Panc1 (cell line): ENCODE measurements around the gene ACTL7A. TPM values are rescaled to one million over a fixed set of nuclear protein-coding genes. Genes with fewer than 3 reads are reported as not detected.

Source experiments
- ATAC-seq: fragments of 200-7000 bp; cut with Tn5 transposase; 2 replicates; pipeline ENCODE4 v1.9.1; 2020; ENCODE audit warnings: mild to moderate bottlenecking, moderate library complexity
- Bru-seq: library from RNA; stranded (reverse); fragments of 400-500 nt; gene quantifications from one replicate; lab custom pipeline; 2021; lab: Mats Ljungman, UMichigan
- BruChase-seq, 2 experiments: library from RNA; stranded (reverse); fragments of 400-500 nt; gene quantifications; one replicate each; lab custom pipeline; 2021; lab: Mats Ljungman, UMichigan
- BruUV-seq: library from RNA; stranded (reverse); fragments of 400-500 nt; replicated peaks from 2 replicates; lab custom pipeline; 2021; lab: Mats Ljungman, UMichigan
- CTCF ChIA-PET: fragments of 300-600 bp; sonication (Branson Sonifier 250); formaldehyde crosslinking; loops from one replicate; lab custom pipeline; 2022; ENCODE audit warnings: antibody characterized with exemption; lab: Charles Lee
- POLR2A ChIA-PET: fragments of 300-600 bp; sonication (Branson Sonifier 250); formaldehyde crosslinking; loops from one replicate; lab custom pipeline; 2022; ENCODE audit warnings: antibody characterized with exemption; lab: Charles Lee
- DNase-seq: peaks from one replicate; pipeline ENCODE4 v3.0.0-alpha.2; 2010; ENCODE audit warnings: low read depth, low spot score
- H3K27ac ChIP-seq: 2 replicates; pipeline ENCODE4 v1.5.1; 2011; ENCODE audit warnings: mild to moderate bottlenecking, low read length, inconsistent platforms
- H3K27me3 ChIP-seq: fragments of 200-500 bp; sonication (Bioruptor generic); 2 replicates; pipeline ENCODE4 v1.6.0; 2014; ENCODE audit warnings: low read length, inconsistent platforms; ENCODE audit not compliant: control insufficient read depth, insufficient read depth
- H3K36me3 ChIP-seq: fragments of 200-500 bp; sonication (Bioruptor generic); 2 replicates; pipeline ENCODE4 v1.5.1; 2014; ENCODE audit warnings: inconsistent platforms, mild to moderate bottlenecking, low read length, moderate library complexity; ENCODE audit not compliant: control insufficient read depth, insufficient read depth
- H3K4me1 ChIP-seq: 2 replicates; pipeline ENCODE4 v1.5.1; 2011; ENCODE audit warnings: inconsistent platforms, mild to moderate bottlenecking, low read length, moderate library complexity; ENCODE audit not compliant: control insufficient read depth, insufficient read depth
- H3K4me3 ChIP-seq, 2 experiments: 2 replicates each; pipeline ENCODE4 v1.5.1; 2011 to 2012; ENCODE audit warnings: low read depth in 2 of 2, low read length in 2 of 2, mild to moderate bottlenecking in 2 of 2, inconsistent platforms in 1 of 2, moderate library complexity in 1 of 2
- H3K9me3 ChIP-seq: fragments of 200-500 bp; sonication (Bioruptor generic); 2 replicates; pipeline ENCODE4 v1.5.1; 2014; ENCODE audit warnings: low read depth, mild to moderate bottlenecking, inconsistent platforms, low read length, moderate library complexity; ENCODE audit not compliant: control insufficient read depth, insufficient read depth
- POLR2AphosphoS5 ChIP-seq: IDR thresholded peaks from 2 replicates; pipeline ENCODE4 v1.6.1; 2012; ENCODE audit warnings: mild to moderate bottlenecking, low read depth, low read length, moderate library complexity
- REST ChIP-seq, 2 experiments: IDR thresholded peaks; 2 replicates each; pipeline ENCODE4 v1.6.1; 2011 to 2012; ENCODE audit warnings: low read depth in 2 of 2, control low read depth in 1 of 2, low read length in 1 of 2, mild to moderate bottlenecking in 1 of 2, moderate library complexity in 1 of 2; ENCODE audit not compliant: insufficient read depth in 1 of 2
- SIN3A ChIP-seq: IDR thresholded peaks from 2 replicates; pipeline ENCODE4 v1.6.1; 2012; ENCODE audit warnings: low read depth, mild to moderate bottlenecking, low read length, moderate library complexity, borderline replicate concordance; ENCODE audit not compliant: insufficient read depth
- TCF7L2 ChIP-seq: IDR thresholded peaks from 2 replicates; pipeline ENCODE4 v1.6.1; 2011; ENCODE audit warnings: mild to moderate bottlenecking, low read depth, low read length, inconsistent platforms
- in situ Hi-C: cut with HindIII; loops from 2 replicates; pipeline ENCODE4 v1.10.0; 2016; ENCODE audit warnings: low sequenced_read_pairs, low pct_unique_long_range_greater_than_20kb
- intact Hi-C: fragments of 100-400 bp; cut with micrococcal nuclease; formaldehyde crosslinking; loops from one replicate; pipeline ENCODE4 v1.10.0; 2022; ENCODE audit not compliant: unreplicated experiment
- long read RNA-seq: library from polyadenylated mRNA; unstranded; transcript quantifications from one replicate; pipeline ENCODE4 v2.0.0, GENCODE V29; 2021; ENCODE audit not compliant: unreplicated experiment
- polyA plus RNA-seq: library from polyadenylated mRNA; unstranded; fragments of >200 nt; gene quantifications from one replicate; pipeline ENCODE4 v1.2.1, GENCODE V29; 2012; ENCODE audit warnings: missing spikeins; ENCODE audit not compliant: insufficient read length
- total RNA-seq: library from RNA; stranded (reverse); gene quantifications from one replicate; pipeline ENCODE4 v1.2.1, GENCODE V29; 2021; ENCODE audit not compliant: unreplicated experiment
- TF ChIP-seq, protein P1 (sequence below): fragments of 450-650 bp; IDR thresholded peaks from 2 replicates; pipeline ENCODE4 v1.5.1; 2017; ENCODE audit warnings: mild to moderate bottlenecking

Gene ACTL7A, protein sequence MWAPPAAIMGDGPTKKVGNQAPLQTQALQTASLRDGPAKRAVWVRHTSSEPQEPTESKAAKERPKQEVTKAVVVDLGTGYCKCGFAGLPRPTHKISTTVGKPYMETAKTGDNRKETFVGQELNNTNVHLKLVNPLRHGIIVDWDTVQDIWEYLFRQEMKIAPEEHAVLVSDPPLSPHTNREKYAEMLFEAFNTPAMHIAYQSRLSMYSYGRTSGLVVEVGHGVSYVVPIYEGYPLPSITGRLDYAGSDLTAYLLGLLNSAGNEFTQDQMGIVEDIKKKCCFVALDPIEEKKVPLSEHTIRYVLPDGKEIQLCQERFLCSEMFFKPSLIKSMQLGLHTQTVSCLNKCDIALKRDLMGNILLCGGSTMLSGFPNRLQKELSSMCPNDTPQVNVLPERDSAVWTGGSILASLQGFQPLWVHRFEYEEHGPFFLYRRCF
- not detected for total RNA-seq
- not detected for polyA plus RNA-seq
- not detected for Bru-seq, nascent RNA
- not detected for BruChase-seq, experiment 1, labeled RNA remaining after a 2-hour chase
- not detected for BruChase-seq, experiment 2, labeled RNA remaining after a 6-hour chase
- long read RNA-seq = 0 reads

- Histone ChIP-seq H3K4me3 (no peak within 1 kb of the TSS), H3K27me3 (no peaks in the 10 kb centered on the region), H3K4me1 (no peaks in the 10 kb centered on the region), H3K27ac (no peak within 1 kb of the TSS), H3K36me3 (no peaks in the 10 kb centered on the region), H3K9me3 (no peaks in the 10 kb centered on the region)
- no peak for DNase-seq
- ChIA-PET POLR2A (no interaction called here), CTCF (no interaction called here)
- in situ Hi-C loops (no loop called here), intact Hi-C loops (no loop called here)
- BruUV-seq = no TSS peak
- ATAC-seq = no peak
- TF ChIP-seq, protein P1, sequence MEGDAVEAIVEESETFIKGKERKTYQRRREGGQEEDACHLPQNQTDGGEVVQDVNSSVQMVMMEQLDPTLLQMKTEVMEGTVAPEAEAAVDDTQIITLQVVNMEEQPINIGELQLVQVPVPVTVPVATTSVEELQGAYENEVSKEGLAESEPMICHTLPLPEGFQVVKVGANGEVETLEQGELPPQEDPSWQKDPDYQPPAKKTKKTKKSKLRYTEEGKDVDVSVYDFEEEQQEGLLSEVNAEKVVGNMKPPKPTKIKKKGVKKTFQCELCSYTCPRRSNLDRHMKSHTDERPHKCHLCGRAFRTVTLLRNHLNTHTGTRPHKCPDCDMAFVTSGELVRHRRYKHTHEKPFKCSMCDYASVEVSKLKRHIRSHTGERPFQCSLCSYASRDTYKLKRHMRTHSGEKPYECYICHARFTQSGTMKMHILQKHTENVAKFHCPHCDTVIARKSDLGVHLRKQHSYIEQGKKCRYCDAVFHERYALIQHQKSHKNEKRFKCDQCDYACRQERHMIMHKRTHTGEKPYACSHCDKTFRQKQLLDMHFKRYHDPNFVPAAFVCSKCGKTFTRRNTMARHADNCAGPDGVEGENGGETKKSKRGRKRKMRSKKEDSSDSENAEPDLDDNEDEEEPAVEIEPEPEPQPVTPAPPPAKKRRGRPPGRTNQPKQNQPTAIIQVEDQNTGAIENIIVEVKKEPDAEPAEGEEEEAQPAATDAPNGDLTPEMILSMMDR = no peak
- TF ChIP-seq TCF7L2 (no peak), POLR2AphosphoS5 (no peak), SIN3A (no peak), REST (IDR thresholded peaks at IDR 0.05; ENCODE audit: insufficient read depth in 1 of 2, low read depth in 2 of 2, low read length in 1 of 2) (no peak)
Observed at GRCh38 chr9:108861997-108862396, at the start of gene ACTL7A. TSS of gene ACTL7A (plus strand) at chr9:108862266. CDS start at chr9:108862323, 57 bp downstream.

DNA sequence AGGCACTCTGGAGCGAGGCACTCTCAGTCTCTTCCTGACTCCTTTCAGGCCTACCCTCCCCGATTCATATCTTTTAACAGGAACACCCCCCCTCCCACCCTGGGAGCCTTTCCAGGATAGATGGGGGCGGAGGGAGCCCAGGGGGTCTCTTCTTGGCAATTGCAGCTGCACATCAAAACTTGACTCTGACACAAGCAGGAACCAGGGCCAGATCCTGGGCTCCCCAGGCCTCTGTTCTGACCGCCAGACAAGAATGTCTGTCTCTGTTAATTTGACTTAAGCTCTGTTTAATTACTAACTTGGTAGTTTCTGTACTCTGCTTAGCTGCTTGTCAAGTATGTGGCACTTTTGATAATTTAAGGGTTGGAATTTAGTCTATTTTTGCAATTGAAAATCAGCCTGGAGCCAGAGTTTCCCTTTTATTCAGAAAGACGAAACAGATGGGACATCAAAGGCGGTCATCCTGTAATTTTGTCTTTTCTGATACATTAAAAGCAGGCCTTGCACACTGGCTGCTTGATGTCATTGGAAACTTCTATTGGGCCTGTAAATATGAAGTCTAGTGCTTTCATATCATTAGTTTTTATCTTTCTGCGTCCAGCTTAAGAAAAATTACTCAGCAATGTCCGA lies 49.6 kb upstream of the ACTL7A start:
- H3K9me3 ChIP-seq = no peaks in the 10 kb centered on the region
- no peaks in the 10 kb centered on the region; the same call in 1 of the 2 replicates for H3K27me3 ChIP-seq
- no peak overlapping the region for H3K27ac ChIP-seq
- TF ChIP-seq POLR2AphosphoS5 = no peak
- TF ChIP-seq REST (IDR thresholded peaks at IDR 0.05; ENCODE audit: insufficient read depth in 1 of 2, low read depth in 2 of 2, low read length in 1 of 2) = no peak
- no peak for TF ChIP-seq SIN3A
- TF ChIP-seq, protein P1 = no peak
- no peak for TF ChIP-seq TCF7L2
- no peaks in the 10 kb centered on the region for H3K36me3 ChIP-seq
- POLR2A ChIA-PET = no interaction called here
- intact Hi-C loops (no loop called here), in situ Hi-C loops (no loop called here)
- ATAC-seq (no peak), DNase-seq (no peak)
- no peak overlapping the region for H3K4me3 ChIP-seq
- no TSS peak for BruUV-seq
- H3K4me1 ChIP-seq = no peaks in the 10 kb centered on the region
- CTCF ChIA-PET = no interaction called here
